Measurements from ENCODE around the gene RNF166. TPM values are rescaled to one million over a fixed set of nuclear protein-coding genes. Genes with fewer than 3 reads are reported as not detected.

Gene RNF166
- total and polyA plus RNA-seq, 2 of the 13 experiments (the other 11 are each of a cell fraction or from before 2014, with no cell fraction given), result 21.4 to 23.0 TPM

GRCh38 chr16:88706229-88706964, at the start of gene RNF166, which contains the start of gene CTU2 (continued):
- TF ChIP-seq CREB1 (IDR thresholded peaks at IDR 0.05) (peak; percentile 99), CREB1 (CRISPR knock-in tag; IDR thresholded peaks at IDR 0.05) (peak; percentile 92), ZNF510 (CRISPR knock-in tag; IDR thresholded peaks at IDR 0.05; ENCODE audit: low read depth) (no peak), ZFAT (CRISPR knock-in tag; conservative IDR thresholded peaks at IDR 0.05) (no peak), ZNF430 (CRISPR knock-in tag; IDR thresholded peaks at IDR 0.05) (peak; percentile 68; the same call in 1 of the 2 replicates), ZMYM4 (CRISPR knock-in tag; IDR thresholded peaks at IDR 0.05) (peak; percentile 78), ZMYM2 (CRISPR knock-in tag; IDR thresholded peaks at IDR 0.05) (no peak), ONECUT2 (CRISPR knock-in tag; IDR thresholded peaks at IDR 0.05) (no peak), ZNF776 (CRISPR knock-in tag; IDR thresholded peaks at IDR 0.05) (peak; percentile 88; the same call in 1 of the 2 replicates), YY1 (IDR thresholded peaks at IDR 0.05; ENCODE audit: insufficient read depth, insufficient replicate concordance, low read depth, low read length) (peak; percentile 86), ZNF292 (CRISPR knock-in tag; IDR thresholded peaks at IDR 0.05; ENCODE audit: borderline replicate concordance, low read depth) (no peak), STAG1 (CRISPR knock-in tag; IDR thresholded peaks at IDR 0.05) (no peak), ETS1 (CRISPR knock-in tag; IDR thresholded peaks at IDR 0.05) (no peak), KAT7 (CRISPR knock-in tag; IDR thresholded peaks at IDR 0.05; ENCODE audit: borderline replicate concordance) (0 out of 2 replicates have a peak, but pooled peaks have one; percentile 81), ZNF687 (CRISPR knock-in tag; IDR thresholded peaks at IDR 0.05) (peak; percentile 91), SNRNP70 (IDR thresholded peaks at IDR 0.05; ENCODE audit: low read depth, low read length) (no peak), E2F5 (CRISPR knock-in tag; conservative IDR thresholded peaks at IDR 0.05) (peak; percentile 85), SSRP1 (CRISPR knock-in tag; IDR thresholded peaks at IDR 0.05) (no peak), SAP130 (CRISPR knock-in tag; IDR thresholded peaks at IDR 0.05; ENCODE audit: low read depth) (peak; percentile 100), MAFF (IDR thresholded peaks at IDR 0.05; ENCODE audit: low read depth, low read length) (no peak), KDM5A (IDR thresholded peaks at IDR 0.05; ENCODE audit: borderline replicate concordance, low read length) (peak; percentile 98), ZNF782 (CRISPR knock-in tag; IDR thresholded peaks at IDR 0.05; ENCODE audit: borderline replicate concordance) (no peak), ZNF615 (CRISPR knock-in tag; IDR thresholded peaks at IDR 0.05; ENCODE audit: borderline replicate concordance) (no peak), PLSCR1 (CRISPR knock-in tag; IDR thresholded peaks at IDR 0.05; ENCODE audit: borderline replicate concordance) (no peak), ZNF547 (CRISPR knock-in tag; IDR thresholded peaks at IDR 0.05) (peak; percentile 88)
